NCI-H128 (cell line): ENCODE measurements around the gene SPP1.
A peak's percentile ranks its signal among the peaks of the same experiment; 100 is the strongest.
"Not testable (repeated sequence)": the region's sequence is repeated elsewhere in the genome, so short reads cannot be mapped to it uniquely, and the experiment has no call there.

Source experiments
- DNase-seq: peaks from one replicate; lab custom pipeline; 2025; ENCODE audit not compliant: unreplicated experiment; lab: John Stamatoyannopoulos, UW

Gene SPP1

DNA sequence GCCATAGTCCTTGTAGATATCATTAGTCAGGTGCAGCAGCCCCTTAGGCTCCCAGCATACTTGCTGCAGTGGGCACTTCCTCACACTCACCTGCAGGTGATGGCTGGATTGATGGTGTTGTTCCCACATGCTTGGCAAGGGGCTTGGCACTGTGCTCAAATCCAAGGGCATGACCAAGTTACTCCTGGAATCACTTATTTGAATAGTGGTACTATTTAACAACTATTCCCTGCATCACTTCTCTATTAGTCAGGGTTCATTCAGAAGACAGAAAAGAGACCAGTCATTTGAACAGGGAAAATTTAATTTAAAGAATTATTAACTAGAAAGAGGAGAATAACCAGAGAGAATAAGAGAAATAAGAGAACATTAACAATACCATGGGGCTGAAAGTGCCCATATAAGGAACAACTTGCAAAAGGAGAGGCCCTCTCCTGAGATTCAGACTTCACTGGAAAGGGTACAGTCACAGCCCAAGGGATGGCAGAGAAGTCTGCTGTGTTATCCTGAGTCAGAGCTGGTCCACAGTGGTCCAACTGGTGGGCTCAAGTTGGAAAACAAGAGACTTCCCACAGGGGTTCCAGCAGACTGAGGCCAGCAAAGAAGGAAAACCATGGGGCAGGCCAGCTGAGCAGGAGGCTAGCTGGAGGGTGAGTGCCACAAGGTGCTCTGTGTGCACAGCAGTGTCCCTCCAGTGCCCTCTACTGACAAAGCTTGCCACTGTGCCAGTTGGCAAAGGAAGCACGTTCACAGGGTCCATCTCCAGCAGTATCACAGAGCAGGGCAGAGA lies 9.8 kb downstream of the SPP1 start:
- peak; percentile 11 for DNase-seq

DNA sequence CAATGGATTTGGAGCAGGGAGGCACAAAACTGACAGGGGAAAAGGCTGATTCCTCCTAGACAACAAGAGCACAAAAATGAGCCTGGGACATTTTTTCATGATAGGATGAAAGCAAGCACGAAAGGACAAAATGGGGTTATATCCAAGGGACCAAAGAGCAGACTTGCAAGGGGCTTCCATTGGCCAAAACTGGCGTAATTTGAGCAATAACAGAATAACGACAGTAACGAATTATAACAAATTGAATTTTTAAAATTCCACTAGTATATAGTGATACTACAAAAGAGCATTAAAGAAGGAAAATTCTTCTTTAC lies 10.3 kb downstream of the SPP1 start:
- no peak for DNase-seq

DNA sequence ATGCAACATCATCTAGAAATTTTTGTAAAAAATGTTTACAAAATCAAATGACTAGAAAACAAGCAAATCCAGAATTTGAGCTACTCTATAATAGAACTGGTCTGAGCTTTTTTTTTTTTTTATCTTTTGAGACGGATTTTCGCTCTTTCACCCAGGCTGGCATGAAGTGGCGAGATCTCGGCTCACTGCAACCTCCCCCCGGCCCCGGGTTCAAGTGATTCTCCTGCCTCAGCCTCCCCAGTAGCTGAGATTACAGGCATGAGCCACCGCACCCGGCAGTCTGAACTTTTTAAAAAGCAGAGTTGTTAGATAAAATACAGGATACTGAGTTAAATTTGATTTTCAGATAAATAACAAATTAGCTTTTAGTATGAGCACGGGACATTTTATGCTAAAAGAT lies 11.0 kb downstream of the SPP1 start:
- no peak for DNase-seq

DNA sequence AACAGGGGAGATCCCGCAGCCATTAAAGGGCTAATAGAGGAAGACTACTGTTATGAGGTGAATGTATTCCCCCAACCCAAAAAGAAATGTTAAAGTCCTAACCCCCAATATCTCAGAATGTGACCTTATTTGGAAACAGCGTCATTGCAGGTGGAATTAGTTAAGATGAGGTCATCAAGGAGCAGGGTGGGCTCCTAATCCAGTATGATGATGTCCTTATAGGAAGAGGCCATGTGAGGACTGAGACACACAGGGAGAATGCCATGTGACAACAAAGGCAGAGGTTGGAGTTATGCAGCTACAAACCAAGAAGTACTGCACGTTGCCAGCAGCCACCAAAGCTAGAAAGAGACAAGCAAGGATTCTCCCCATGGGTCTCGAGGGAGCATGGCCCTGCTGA lies 14.3 kb downstream of the SPP1 start:
- DNase-seq, result no peak

DNA sequence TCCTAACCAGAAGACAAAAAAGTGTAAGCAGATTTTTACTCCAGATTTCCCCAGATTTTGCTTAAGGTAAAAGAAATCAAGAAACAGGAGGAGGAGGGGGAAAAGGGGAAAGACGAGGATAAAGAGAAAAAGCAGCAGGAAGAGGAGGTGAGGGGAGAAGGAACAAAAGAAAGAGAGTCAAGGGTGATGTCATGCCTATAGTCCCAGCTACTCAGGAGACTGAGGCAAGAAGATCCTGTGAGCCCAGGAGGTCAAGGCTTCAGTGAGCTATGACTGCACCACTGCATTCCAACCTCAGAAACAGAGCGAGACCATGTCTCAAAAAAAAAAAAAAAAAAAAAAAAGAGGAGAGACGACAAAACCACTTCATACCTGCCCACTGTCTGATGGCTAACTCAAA lies 19.9 kb downstream of the SPP1 start:
- DNase-seq, result no peak

DNA sequence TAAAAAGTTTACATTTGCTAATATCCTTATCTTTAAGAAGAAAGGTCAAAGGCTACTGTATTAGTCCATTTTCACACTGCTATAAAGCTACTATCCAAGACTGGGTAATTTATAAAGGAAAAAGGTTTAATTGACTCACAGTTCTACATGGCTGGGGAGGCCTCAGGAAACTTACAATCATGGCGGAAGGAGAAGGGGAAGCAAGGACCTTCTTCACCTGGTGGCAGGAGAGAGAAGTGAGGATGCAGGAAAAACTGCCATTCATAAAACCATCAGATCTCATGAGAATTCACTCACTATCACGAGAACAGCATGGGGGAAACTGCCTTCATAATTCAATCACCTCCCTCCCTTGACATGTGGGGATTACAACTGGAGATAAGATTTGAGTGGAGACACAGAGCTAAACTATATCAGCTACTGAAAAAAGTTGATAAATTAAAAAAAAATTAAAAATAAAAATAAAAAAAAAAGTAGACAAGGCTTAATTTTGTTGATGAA lies 23.7 kb downstream of the SPP1 start:
- not testable (repeated sequence) for DNase-seq

DNA sequence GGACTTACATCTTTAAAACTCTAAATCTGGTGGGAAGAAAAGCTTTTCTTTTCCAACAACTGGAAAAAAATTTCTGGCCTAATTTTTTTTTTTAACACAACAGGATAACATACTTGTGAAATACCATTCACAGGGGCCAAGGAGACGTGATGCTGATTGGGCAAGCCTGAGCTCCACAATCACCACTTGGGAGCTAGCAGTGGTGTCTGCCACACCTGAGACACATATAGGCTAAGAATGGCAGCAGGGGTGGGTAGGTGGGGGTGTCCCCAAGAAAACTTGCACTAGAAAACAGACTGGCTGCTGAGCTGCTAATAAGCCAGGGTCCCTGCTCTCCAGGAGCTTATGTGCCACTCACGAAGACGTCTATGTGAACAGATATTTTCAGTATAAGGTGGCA lies 26.4 kb downstream of the SPP1 start:
- no peak for DNase-seq

DNA sequence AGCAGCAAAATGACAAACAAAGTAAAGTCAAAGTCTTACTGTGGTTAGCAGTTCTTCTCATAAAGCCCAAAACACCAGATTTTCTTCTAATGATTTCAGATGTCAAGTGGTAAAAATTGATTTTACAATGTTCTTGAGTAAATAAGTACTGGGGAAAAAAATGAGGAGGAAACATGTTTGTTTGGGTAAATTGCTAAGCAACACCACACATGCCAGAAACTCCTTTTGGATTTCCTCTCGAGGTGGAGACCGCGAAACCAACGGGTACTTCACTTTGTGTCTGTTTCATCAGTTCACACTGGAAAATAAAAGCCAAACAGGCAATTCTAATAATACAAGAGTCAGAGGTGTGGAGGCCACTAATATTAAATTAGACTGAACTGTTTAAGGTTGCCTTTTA lies 27.3 kb downstream of the SPP1 start:
- DNase-seq, result no peak

DNA sequence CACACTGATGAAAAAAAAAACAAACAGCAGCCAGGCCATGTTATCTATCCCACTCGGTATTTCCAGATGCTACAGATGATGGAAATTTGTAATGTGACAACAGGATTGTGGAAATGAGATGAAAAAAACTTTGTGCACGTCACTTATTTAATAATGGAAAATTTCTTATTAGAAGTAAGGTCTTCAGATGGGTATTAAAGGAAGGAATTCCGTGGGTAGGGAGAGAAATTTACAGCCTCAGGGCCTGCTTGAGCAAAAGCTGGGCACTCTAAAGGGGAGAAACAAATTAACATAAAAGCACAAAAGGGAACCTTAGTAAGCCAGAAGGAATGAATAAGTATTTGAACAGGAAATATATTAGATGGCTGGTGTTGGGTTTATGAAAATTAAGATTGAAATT lies 27.7 kb downstream of the SPP1 start:
- no peak for DNase-seq

DNA sequence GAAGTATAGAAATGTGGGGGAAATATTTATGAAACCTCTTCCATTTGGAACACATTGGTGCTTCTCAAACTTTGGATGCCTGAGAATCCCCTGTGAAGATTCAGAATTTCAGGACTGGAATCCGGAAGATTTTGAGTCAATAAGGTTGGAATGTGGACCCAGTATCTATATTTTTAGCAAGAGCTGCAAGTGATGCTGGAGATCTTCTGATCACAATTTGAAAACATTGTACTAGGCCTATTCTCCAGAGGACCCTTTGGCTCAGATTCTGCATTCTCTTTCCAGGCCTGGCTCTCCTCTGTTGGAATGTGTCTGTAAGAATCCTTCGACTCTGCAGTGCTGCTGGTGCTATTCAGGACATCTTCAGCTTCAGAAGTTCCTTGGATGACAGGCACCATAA lies 29.6 kb downstream of the SPP1 start:
- no peak for DNase-seq

DNA sequence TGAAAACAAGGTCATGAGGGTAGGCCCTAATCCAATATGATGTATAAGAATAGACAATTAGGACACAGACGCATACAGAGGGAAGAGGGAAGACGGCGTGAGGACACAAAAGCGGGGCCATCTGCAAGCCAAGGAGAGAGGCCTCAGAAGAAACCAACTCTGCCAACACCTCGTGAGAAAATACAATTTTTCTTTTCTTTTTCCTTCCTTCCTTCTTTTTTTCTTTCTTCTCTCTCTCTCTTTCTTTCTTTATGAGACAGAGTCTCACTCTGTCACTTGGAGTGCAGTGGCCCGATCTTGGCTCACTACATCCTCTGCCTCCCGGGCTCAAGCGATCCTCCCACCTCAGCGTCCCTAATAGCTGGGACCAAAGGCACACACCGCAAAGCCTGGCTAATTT lies 30.4 kb downstream of the SPP1 start:
- DNase-seq, result no peak

DNA sequence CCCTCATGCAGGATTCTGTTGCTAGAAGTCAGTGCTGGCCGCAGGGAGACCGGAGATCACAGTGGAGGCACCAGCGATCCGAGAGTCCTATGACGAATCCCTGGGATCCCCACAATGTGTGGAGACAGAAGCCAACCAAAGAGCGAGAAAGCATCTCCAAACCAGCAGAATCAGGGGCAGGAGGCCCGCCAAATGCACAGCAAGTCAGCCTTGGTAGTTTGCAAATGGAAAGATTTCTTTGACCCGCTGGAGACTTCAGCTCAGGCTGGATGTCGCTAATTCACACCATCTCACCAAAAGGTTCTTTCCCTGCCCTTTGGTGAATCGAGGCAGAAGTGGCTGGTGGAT lies 31.4 kb downstream of the SPP1 start:
- no peak for DNase-seq

DNA sequence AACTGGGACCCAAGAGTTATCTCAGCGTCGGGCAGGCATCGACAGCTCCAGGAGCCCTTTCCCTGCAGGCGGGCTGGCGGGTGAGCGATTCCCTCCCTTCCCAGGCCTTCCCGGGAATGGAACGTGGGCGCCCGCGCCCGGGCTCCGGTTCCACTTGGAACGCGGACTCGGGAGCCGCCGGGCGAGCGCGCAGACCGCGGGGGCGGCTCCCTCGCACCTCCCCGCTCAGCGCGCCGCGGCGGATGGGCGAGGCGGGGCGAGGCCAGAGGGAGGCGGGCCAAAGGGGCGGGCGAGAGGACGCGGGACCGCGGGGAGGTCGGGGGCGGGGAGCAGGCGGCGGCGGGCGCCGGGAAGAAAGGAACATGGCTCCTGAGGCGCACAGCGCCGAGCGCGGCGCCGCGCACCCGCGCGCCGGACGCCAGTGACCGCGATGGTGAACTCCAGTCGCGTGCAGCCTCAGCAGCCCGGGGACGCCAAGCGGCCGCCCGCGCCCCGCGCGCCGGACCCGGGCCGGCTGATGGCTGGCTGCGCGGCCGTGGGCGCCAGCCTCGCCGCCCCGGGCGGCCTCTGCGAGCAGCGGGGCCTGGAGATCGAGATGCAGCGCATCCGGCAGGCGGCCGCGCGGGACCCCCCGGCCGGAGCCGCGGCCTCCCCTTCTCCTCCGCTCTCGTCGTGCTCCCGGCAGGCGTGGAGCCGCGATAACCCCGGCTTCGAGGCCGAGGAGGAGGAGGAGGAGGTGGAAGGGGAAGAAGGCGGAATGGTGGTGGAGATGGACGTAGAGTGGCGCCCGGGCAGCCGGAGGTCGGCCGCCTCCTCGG lies 32.0 kb downstream of the SPP1 start, which contains the start of gene PKD2:
Gene PKD2, plus strand, starts transcription at position 332 of the 818 bp plus-strand sequence. Its CDS starts 99 bp downstream, at position 431.
- peak; percentile 16 for DNase-seq

DNA sequence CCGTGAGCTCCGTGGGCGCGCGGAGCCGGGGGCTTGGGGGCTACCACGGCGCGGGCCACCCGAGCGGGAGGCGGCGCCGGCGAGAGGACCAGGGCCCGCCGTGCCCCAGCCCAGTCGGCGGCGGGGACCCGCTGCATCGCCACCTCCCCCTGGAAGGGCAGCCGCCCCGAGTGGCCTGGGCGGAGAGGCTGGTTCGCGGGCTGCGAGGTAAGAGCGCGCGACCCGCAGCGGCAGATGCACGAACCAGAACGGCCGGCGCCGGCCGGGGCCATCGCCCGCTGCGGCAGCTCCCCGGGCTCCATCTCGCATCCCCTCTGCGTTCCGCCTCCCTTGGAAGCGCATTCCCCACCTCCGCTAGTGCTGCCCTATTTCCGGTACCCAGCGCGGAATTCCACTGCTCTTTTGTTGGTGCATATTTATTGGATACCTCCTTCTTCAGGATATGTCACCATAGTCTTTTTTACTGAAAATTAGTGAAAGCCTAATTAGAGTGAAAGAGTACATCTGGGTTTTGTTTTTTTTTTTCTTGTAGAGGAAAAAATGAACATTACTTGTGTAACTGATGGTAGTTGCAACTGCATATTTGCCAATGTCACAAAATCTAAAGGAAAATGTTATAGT lies 32.7 kb downstream of the SPP1 start:
- no peak for DNase-seq

DNA sequence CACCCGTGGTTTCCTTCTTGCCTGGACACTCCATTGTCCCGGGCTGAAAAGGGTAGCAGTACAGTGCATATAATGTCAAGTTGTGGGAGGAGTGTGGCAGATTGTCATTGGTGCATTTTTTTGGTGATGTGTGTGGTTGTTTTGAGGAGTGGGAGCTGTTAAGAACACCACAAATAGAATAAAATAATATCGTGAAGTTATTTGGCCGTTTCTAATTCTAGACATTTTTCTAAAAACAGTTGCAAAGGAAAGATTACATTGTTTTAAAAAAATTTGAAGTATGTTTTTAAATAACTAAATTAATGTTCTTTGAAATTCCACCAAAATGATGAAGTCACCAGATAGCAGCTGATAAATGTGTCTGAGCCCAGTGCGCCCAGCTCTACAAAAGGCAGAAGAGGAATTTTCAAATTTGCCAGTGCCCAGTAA lies 33.2 kb downstream of the SPP1 start:
- DNase-seq, result no peak

DNA sequence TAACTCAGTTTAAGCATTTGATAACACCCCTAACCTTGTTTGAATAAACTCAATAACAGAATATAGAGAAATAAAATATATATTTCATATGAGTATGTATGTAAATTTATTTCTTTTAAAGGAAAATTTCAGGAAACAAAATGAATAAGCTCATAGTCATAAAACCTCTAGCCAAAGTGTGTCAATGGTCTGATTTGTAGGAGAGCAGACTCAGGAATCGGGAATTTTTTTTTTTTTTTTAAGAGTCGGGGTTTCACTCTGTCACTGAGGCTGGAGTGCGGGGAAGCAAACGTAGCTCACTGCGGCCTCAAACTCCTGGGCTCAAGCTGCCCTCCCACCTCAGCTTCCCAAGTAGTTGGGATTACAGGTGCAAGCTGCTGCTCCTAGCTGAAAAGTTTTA lies 34.4 kb downstream of the SPP1 start:
- no peak for DNase-seq

DNA sequence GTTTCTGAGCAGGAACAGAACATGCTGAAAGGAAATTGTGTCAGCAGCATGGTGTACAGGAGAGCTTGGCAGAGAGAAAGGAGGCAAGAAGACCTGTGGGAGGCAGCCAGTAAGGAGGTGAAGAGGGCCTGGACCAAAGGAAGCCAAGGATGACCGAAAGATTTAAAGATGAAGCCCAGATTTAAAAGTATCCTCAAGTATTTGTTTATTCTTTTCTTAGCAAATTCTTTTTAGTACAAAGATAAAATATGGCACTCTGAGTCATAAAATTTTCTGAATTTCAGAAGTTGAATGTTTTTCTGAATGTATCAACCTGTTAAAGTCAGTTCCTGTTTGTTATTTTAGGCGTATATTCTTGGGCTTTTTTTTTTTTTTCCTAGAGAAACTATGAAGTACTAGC lies 35.5 kb downstream of the SPP1 start:
- no peak for DNase-seq

DNA sequence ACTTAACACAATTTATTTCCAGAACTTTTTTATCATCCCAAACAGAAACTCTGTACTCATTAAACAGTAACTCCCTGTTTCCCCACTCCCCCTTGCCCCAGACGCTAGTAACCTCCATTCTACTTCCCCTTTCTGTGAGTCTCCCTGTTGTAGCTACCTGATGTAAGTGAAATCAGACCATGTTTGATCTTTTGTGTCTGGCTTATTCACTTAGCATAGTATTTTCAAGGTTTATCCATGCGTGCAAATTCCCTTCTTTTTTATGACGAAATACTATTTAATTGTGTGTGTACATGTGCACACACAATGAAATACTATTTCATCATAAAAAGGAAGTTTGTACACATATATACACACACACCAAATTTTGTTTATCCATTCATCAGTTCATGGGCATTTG lies 37.1 kb downstream of the SPP1 start:
- no peak for DNase-seq

DNA sequence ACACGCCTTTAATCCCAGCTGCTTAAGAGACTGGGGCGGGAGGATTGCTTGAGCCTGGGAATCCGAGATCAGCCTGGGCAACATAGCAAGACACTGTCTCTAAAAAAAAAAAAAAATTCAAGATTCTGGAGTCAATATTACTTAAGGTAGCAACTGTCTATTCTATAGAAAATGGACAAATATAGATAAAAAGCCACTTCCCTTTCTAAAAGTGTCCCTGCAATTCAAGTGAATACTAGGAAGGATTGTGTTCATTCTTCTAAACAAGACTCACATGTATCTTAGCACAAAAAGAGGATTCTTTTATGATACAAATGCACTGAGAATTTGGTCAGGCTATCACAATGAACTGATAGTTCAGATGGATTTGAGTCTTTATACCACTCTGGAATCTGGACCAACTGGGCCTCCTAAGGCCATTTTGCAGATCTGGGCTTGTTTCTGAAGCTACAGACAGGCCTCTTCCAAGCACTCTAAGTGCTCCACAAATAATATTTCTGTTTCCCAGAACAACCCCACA lies 38.9 kb downstream of the SPP1 start:
- no peak for DNase-seq

DNA sequence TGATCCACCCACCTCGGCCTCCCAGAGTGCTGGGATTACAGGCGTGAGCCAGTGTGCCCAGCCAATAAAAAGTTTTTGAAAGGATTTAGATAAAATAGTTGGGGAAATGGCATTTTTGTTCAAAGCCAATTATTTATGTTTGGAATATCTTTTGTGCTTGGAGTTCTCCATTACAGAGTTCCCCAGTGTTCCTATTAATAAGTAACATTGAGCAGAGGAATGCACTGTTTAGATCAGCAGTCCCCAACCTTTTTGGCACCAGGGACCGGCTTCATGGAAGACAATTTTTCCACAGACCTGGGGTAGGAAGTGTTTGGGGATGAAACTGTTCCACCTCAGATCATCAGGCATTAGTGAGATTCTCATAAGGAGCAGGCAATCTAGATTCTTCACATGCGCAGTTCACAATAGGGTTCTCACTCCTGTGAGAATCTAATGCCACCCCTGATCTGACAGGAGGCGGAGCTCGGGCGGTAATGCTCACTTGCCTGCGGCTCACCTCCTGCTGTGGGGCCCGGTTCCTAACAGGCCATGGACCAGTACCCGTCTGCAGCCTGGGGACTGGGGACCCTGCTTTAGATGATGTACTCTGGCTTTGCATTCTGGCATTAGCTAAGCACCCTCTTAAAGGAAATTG lies 40.3 kb downstream of the SPP1 start:
- no peak for DNase-seq
